H9 (cell line): ENCODE data around the gene DHX30. TPM values are rescaled to one million over a fixed set of nuclear protein-coding genes. Genes with fewer than 3 reads are reported as not detected.

ENCODE experiments used
- DNase-seq: peaks from one replicate; pipeline ENCODE4 v3.0.0-alpha.2; 2017
- H2AFZ ChIP-seq: one replicate; pipeline ENCODE4 v1.6.1; 2013; ENCODE audit warnings: mild to moderate bottlenecking, low read length, control low read depth, moderate library complexity
- H2AK5ac ChIP-seq: 2 replicates; pipeline ENCODE4 v1.6.1; 2013; ENCODE audit warnings: low read length, control low read depth, mixed read lengths; ENCODE audit not compliant: insufficient read length
- H2BK120ac ChIP-seq: one replicate; pipeline ENCODE4 v1.6.1; 2013; ENCODE audit warnings: low read depth, mild to moderate bottlenecking, low read length, control low read depth, inconsistent platforms; ENCODE audit not compliant: poor library complexity, severe bottlenecking
- H2BK12ac ChIP-seq: 2 replicates; pipeline ENCODE4 v1.6.1; 2013; ENCODE audit warnings: low read length, control low read depth, mixed read lengths, low read depth; ENCODE audit not compliant: insufficient read length
- H2BK15ac ChIP-seq: 2 replicates; pipeline ENCODE4 v1.6.1; 2013; ENCODE audit warnings: low read depth, low read length, control low read depth
- H2BK20ac ChIP-seq: one replicate; pipeline ENCODE4 v1.6.1; 2013; ENCODE audit warnings: low read depth, mild to moderate bottlenecking, low read length, control low read depth, inconsistent platforms; ENCODE audit not compliant: poor library complexity, severe bottlenecking
- H2BK5ac ChIP-seq: 2 replicates; pipeline ENCODE4 v1.6.1; 2013; ENCODE audit warnings: low read length, control low read depth, mixed read lengths; ENCODE audit not compliant: insufficient read length
- H3K14ac ChIP-seq: 2 replicates; pipeline ENCODE4 v1.6.1; 2013; ENCODE audit warnings: low read length, control low read depth; ENCODE audit not compliant: insufficient read depth
- H3K18ac ChIP-seq: 2 replicates; pipeline ENCODE4 v1.6.1; 2013; ENCODE audit warnings: low read depth, mild to moderate bottlenecking, mixed read lengths, low read length, control low read depth; ENCODE audit not compliant: insufficient read length
- H3K23ac ChIP-seq: 2 replicates; pipeline ENCODE4 v1.6.1; 2013; ENCODE audit warnings: low read length, control low read depth, mixed read lengths, low read depth; ENCODE audit not compliant: insufficient read length
- H3K23me2 ChIP-seq: 2 replicates; pipeline ENCODE4 v1.6.1; 2013; ENCODE audit warnings: low read depth, mild to moderate bottlenecking, mixed read lengths, low read length, control low read depth; ENCODE audit not compliant: insufficient read length, poor library complexity, severe bottlenecking
- H3K27ac ChIP-seq: 2 replicates; pipeline ENCODE4 v1.5.1; 2013; ENCODE audit warnings: low read length, control low read depth, mixed read lengths, low read depth; ENCODE audit not compliant: insufficient read length
- H3K27me3 ChIP-seq: 2 replicates; pipeline ENCODE4 v1.6.1; 2013; ENCODE audit warnings: low read length, control low read depth, inconsistent platforms; ENCODE audit not compliant: insufficient read depth
- H3K4ac ChIP-seq: 2 replicates; pipeline ENCODE4 v1.6.1; 2013; ENCODE audit warnings: low read depth, mild to moderate bottlenecking, control low read depth, inconsistent platforms, low read length, moderate library complexity
- H3K4me1 ChIP-seq: 2 replicates; pipeline ENCODE4 v1.6.1; 2013; ENCODE audit warnings: low read length, control low read depth, inconsistent platforms; ENCODE audit not compliant: insufficient read depth
- H3K4me2 ChIP-seq: 2 replicates; pipeline ENCODE4 v1.6.1; 2013; ENCODE audit warnings: low read length, control low read depth, mixed read lengths; ENCODE audit not compliant: insufficient read length, insufficient read depth
- H3K56ac ChIP-seq: 2 replicates; pipeline ENCODE4 v1.6.1; 2013; ENCODE audit warnings: low read depth, mild to moderate bottlenecking, mixed read lengths, low read length, control low read depth; ENCODE audit not compliant: insufficient read length
- H3K79me1 ChIP-seq: 2 replicates; pipeline ENCODE4 v1.6.1; 2013; ENCODE audit warnings: low read depth, mild to moderate bottlenecking, moderate library complexity, low read length, control low read depth, inconsistent platforms; ENCODE audit not compliant: insufficient read depth, poor library complexity, severe bottlenecking
- H3K79me2 ChIP-seq: 2 replicates; pipeline ENCODE4 v1.6.1; 2013; ENCODE audit warnings: low read length, control low read depth, inconsistent platforms; ENCODE audit not compliant: insufficient read depth
- H3K9ac ChIP-seq: 2 replicates; pipeline ENCODE4 v1.6.1; 2013; ENCODE audit warnings: low read length, control low read depth, mixed read lengths; ENCODE audit not compliant: insufficient read length; ENCODE audit errors: extremely low read depth
- H3K9me3 ChIP-seq: one replicate; pipeline ENCODE4 v1.6.1; 2013; ENCODE audit warnings: low read depth, low read length, inconsistent platforms; ENCODE audit not compliant: control insufficient read depth
- H3T11ph ChIP-seq: one replicate; pipeline ENCODE4 v1.6.1; 2013; ENCODE audit warnings: mild to moderate bottlenecking, low read length, control low read depth, inconsistent platforms
- H4K20me1 ChIP-seq: one replicate; pipeline ENCODE4 v1.6.1; 2013; ENCODE audit not compliant: control insufficient read depth, insufficient read length, insufficient read depth
- H4K5ac ChIP-seq: 2 replicates; pipeline ENCODE4 v1.6.1; 2013; ENCODE audit warnings: low read depth, mild to moderate bottlenecking, mixed read lengths, low read length, control low read depth; ENCODE audit not compliant: insufficient read length
- H4K8ac ChIP-seq: replicated peaks from 2 replicates; pipeline ENCODE4 v1.6.1; 2013; ENCODE audit warnings: low read length, control low read depth, mixed read lengths, low read depth; ENCODE audit not compliant: insufficient read length
- H4K91ac ChIP-seq: 2 replicates; pipeline ENCODE4 v1.6.1; 2013; ENCODE audit warnings: low read depth, mild to moderate bottlenecking, moderate library complexity, mixed read lengths, low read length, control low read depth; ENCODE audit not compliant: insufficient read length
- H3K27ac Mint-ChIP-seq, 3 experiments: 2 replicates in 2 of 3; 3 replicates in 1 of 3; pipeline ENCODE4 v1.8.0; 2020 to 2021; ENCODE audit warnings: mixed read lengths in 3 of 3, mild to moderate bottlenecking in 1 of 3, moderate library complexity in 1 of 3
- H3K27me3 Mint-ChIP-seq: 2 replicates; pipeline ENCODE4 v1.8.0; 2021; ENCODE audit warnings: low read depth, mild to moderate bottlenecking, moderate library complexity, mixed read lengths
- H3K36me3 Mint-ChIP-seq, 3 experiments: 2 replicates in 2 of 3; 3 replicates in 1 of 3; pipeline ENCODE4 v1.8.0; 2020 to 2021; ENCODE audit warnings: low read depth in 3 of 3, mixed read lengths in 3 of 3; ENCODE audit not compliant: insufficient read depth in 1 of 3
- H3K4me1 Mint-ChIP-seq, 2 experiments: 2 replicates each; pipeline ENCODE4 v1.8.0; 2020; ENCODE audit warnings: mixed read lengths in 2 of 2
- H3K4me3 Mint-ChIP-seq, 2 experiments: 2 replicates in 1 of 2; 3 replicates in 1 of 2; pipeline ENCODE4 v1.8.0; 2020 to 2021; ENCODE audit warnings: mild to moderate bottlenecking in 2 of 2, mixed read lengths in 2 of 2, moderate library complexity in 1 of 2
- H3K9me3 Mint-ChIP-seq, 2 experiments: 2 replicates in 1 of 2; 3 replicates in 1 of 2; pipeline ENCODE4 v1.8.0; 2020; ENCODE audit warnings: mild to moderate bottlenecking in 2 of 2, mixed read lengths in 2 of 2, moderate library complexity in 1 of 2
- CTCF ChIP-seq: fragments of 200-600 bp; sonication (generic); conservative IDR thresholded peaks from 3 replicates; pipeline ENCODE4 v1.8.0; 2021; ENCODE audit warnings: antibody characterized with exemption, mild to moderate bottlenecking
- WGBS: extraction: QIAGEN DNeasy Blood & Tissue Kit; methylation state at CpG from one replicate; pipeline ENCODE4 v1.1.7; 2013; ENCODE audit warnings: missing lambda C conversion rate, low lambda C conversion rate, mixed read lengths; ENCODE audit not compliant: insufficient read length; ENCODE audit errors: extremely low coverage; 5-methylcytosine and 5-hydroxymethylcytosine counted together
- total RNA-seq: library from RNA; stranded (reverse); gene quantifications from 2 replicates; pipeline ENCODE4 v1.2.1, GENCODE V29; 2021

DHX30 gene
- total RNA-seq, 1 experiment from 2014 or later = 107 TPM

DNA sequence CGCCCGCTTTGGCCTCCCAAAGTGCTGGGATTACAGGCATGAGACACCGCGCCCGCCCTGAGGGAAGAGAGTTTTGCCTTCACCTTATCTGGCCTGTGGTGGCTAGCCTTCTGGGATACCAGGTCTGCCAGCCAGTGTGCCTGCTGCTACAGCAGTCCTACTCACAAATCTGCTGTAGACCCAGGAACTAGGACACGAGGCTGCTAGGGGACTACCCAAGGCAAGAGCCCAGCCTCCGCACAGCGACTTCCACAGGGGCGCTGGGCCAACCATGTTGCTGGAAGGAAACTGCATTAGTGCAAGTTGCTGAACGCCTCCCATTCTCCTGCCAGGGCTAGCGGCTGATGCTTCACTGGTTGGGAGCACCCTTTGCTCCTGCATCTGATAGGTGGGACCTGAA lies 53.7 kb downstream of the DHX30 start:
- no peak overlapping the region for H3K56ac ChIP-seq
- no peak for DNase-seq
- H3K27ac ChIP-seq = no peak overlapping the region
- H4K20me1 ChIP-seq = peaks cover 2% of the 10 kb centered on the region
- H3K23me2 ChIP-seq = no peaks in the 10 kb centered on the region
- H3K18ac ChIP-seq = no peak overlapping the region
- WGBS = no CpG with 5 or more reads among the region's 11 CpGs
- Mint-ChIP-seq H3K4me1 (0 out of 4 replicates have a peak, but pooled peaks cover 0 to 3% of the 10 kb centered on the region in 2 experiments), H3K27me3 (no peaks in the 10 kb centered on the region), H3K4me3 (no peak overlapping the region), H3K9me3 (no peaks in the 10 kb centered on the region), H3K27ac (no peak overlapping the region; a peak in 1 of 7 replicates), H3K36me3 (peaks cover 29 to 70% (median 54%) of the 10 kb centered on the region in 3 experiments; a peak in 6 of 7 replicates)
- no peak for TF ChIP-seq CTCF
- no peak overlapping the region for H3K23ac ChIP-seq
- H3K9me3 ChIP-seq = no peaks in the 10 kb centered on the region
- no peak overlapping the region for H2BK20ac ChIP-seq
- H3K9ac ChIP-seq = no peak overlapping the region
- no peak overlapping the region for H2BK120ac ChIP-seq
- H3K4ac ChIP-seq = no peak overlapping the region
- no peak overlapping the region for H3T11ph ChIP-seq
- H2AFZ ChIP-seq = no peak overlapping the region
- no peaks in the 10 kb centered on the region for H3K4me1 ChIP-seq
- no peak overlapping the region for H2AK5ac ChIP-seq
- no peak overlapping the region for H2BK5ac ChIP-seq
- no peak overlapping the region for H4K5ac ChIP-seq
- H2BK12ac ChIP-seq = no peak overlapping the region
- H3K79me1 ChIP-seq = no peaks in the 10 kb centered on the region
- no peak overlapping the region for H4K91ac ChIP-seq
- H4K8ac ChIP-seq = no peak overlapping the region
- H3K79me2 ChIP-seq = no peaks in the 10 kb centered on the region
- H2BK15ac ChIP-seq = no peak overlapping the region
- no peak overlapping the region for H3K14ac ChIP-seq
- H3K4me2 ChIP-seq = no peak overlapping the region
- no peaks in the 10 kb centered on the region for H3K27me3 ChIP-seq
